Fibroblast of the aortic adventitia (primary cell): ENCODE measurements around the gene EDC3. TPM values are rescaled to one million over a fixed set of nuclear protein-coding genes. Genes with fewer than 3 reads are reported as not detected.
"Not testable (repeated sequence)": the region's sequence is repeated elsewhere in the genome, so short reads cannot be mapped to it uniquely, and the experiment has no call there.

Experiments
- DNase-seq: peaks from one replicate; pipeline ENCODE4 v3.0.0-alpha.2; 2010; ENCODE audit warnings: low read depth
- H3K4me3 ChIP-seq: 2 replicates; pipeline ENCODE4 v1.5.1; 2011; ENCODE audit warnings: low read depth, mild to moderate bottlenecking, control low read depth, low read length, moderate library complexity
- total RNA-seq: library from RNA; depleted of rRNA; stranded (reverse); fragments of >200 nt; gene quantifications from 2 replicates; pipeline ENCODE4 v1.2.3, GENCODE V29; 2012; ENCODE audit warnings: low replicate concordance
- TF ChIP-seq, protein P1 (sequence below): IDR thresholded peaks from 2 replicates; pipeline ENCODE4 v1.5.1; 2011; ENCODE audit warnings: mild to moderate bottlenecking, low read length, control low read depth, inconsistent platforms; ENCODE audit not compliant: insufficient read depth

Gene EDC3, protein sequence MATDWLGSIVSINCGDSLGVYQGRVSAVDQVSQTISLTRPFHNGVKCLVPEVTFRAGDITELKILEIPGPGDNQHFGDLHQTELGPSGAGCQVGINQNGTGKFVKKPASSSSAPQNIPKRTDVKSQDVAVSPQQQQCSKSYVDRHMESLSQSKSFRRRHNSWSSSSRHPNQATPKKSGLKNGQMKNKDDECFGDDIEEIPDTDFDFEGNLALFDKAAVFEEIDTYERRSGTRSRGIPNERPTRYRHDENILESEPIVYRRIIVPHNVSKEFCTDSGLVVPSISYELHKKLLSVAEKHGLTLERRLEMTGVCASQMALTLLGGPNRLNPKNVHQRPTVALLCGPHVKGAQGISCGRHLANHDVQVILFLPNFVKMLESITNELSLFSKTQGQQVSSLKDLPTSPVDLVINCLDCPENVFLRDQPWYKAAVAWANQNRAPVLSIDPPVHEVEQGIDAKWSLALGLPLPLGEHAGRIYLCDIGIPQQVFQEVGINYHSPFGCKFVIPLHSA
- total RNA-seq = 11.3 and 16.6 TPM in 2 replicates

DNA sequence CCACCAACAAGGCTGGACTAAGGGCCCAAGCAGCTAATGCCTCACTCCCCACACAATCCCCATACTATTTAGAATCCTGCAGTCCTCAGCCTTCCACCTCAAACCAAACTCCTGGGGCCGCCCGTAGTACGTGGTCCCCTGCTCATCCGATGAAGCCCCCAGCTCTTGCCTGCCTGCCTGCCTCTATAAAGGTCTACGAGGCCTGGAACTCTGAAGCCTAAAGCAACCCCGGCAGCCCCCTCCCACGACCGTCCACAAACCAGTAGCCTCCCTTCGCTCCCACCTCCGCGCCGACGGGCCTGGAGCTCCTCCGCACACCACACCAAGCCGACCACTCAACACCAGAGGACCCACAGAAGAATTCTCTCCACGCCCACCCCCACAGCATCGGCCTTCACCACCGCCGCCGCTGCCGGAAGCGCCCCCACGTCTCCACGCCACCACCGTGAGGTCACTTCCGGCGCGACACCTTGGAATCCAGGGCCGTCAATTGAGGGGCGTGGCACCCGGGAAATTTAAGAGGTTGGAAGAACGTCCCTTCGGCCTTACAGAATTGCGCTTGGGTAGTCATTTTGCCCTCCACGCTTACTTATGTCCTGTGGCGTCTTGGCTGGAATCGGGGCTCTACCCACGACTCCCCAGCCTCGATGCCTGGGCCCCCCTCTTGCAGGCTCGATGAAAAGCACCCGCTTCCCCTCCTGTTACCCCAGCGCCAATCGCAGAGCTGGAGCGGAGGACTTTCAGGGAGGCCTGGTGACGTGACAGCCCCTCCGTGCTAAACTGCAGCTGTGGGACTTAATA lies at the start of gene EDC3:
TSS of gene EDC3 (minus strand) at position 428 of the 801 bp plus-strand sequence. CDS start 20,900 bp downstream, outside the sequence.
- peak; percentile 79 for DNase-seq
- H3K4me3 ChIP-seq = peak within 1 kb of the TSS; percentile 97
- TF ChIP-seq, protein P1, sequence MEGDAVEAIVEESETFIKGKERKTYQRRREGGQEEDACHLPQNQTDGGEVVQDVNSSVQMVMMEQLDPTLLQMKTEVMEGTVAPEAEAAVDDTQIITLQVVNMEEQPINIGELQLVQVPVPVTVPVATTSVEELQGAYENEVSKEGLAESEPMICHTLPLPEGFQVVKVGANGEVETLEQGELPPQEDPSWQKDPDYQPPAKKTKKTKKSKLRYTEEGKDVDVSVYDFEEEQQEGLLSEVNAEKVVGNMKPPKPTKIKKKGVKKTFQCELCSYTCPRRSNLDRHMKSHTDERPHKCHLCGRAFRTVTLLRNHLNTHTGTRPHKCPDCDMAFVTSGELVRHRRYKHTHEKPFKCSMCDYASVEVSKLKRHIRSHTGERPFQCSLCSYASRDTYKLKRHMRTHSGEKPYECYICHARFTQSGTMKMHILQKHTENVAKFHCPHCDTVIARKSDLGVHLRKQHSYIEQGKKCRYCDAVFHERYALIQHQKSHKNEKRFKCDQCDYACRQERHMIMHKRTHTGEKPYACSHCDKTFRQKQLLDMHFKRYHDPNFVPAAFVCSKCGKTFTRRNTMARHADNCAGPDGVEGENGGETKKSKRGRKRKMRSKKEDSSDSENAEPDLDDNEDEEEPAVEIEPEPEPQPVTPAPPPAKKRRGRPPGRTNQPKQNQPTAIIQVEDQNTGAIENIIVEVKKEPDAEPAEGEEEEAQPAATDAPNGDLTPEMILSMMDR = no peak

DNA sequence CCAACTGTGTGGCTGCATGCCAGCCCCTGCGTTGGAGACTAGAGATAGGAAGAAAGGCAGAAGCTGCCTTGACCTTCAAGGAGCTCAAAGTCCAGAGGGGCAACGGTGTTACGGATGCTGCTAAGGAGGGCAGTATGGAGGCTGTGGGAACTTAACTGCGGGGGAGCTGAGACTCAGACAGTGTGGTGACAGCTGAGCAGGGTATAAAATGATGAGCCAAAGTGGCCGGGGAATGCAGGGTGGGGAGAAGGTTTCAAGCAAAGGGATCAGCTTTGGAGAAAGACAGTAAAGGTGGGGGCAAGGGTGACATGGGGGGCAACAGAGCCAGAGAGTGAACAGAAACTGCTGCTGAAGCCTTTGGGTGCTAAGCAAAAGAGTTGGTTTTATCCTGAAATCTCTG lies 46.6 kb upstream of the EDC3 start:
- TF ChIP-seq, protein P1 = no peak
- no peak overlapping the region for H3K4me3 ChIP-seq
- no peak for DNase-seq

DNA sequence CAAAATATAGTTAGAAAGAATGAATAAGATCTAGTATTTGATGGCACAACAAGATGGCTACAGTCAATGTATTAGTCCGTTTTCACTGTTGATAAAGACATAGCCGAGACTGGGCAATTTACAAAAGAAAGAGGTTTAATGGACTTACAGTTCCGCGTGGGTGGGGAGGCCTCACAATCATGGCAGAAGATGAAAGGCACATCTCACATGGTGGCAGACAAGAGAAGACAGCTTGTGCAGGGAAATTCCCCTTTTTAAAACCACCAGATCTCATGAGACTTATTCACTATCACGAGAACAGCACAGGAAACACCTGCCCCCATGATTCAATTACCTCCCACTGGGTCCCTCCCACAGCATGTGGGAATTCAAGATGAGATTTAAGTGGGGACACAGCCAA lies 42.4 kb upstream of the EDC3 start:
- DNase-seq, H3K4me3 ChIP-seq: not testable (repeated sequence)

DNA sequence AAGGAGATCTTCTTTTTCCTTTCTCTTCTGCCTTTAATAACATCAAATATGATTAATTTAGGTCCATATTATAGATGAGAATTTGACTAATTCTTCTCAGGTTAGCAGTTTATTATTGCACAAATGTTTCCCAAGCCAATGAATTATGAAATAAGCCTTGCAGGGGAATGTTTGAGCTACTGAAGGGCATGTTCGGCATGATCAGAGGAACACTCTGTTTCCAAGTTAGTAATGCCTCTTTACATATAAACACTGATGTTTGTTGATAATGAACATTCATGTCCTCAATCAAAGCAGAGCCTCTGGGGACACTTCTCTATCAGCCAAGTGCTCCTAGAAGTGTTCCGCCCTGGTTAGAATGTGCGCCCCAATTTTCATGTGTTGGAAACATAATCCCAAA lies 39.5 kb upstream of the EDC3 start:
- no peak for DNase-seq
- TF ChIP-seq, protein P1 = no peak
- H3K4me3 ChIP-seq = no peak overlapping the region

DNA sequence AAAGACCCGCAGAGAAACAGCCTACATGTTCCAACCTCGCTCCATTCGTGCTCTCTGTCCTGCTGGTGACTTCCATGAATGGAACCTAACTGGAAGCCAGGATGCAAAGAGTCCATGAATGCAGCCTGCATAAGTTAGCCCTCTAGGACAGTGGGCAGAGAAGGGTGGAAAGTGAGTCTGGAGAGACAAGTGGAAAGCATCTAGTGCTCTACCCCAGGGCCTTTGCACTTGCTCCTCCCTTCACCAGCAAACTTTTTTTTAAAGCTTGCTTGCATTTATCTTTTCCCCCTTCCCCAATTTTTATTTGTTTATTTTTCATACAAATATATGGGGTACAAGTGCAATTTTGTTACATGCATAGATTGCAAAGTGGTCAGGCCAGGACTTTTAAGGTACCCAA lies 37.4 kb upstream of the EDC3 start:
- DNase-seq = no peak
- TF ChIP-seq, protein P1 = no peak
- H3K4me3 ChIP-seq = no peak overlapping the region

DNA sequence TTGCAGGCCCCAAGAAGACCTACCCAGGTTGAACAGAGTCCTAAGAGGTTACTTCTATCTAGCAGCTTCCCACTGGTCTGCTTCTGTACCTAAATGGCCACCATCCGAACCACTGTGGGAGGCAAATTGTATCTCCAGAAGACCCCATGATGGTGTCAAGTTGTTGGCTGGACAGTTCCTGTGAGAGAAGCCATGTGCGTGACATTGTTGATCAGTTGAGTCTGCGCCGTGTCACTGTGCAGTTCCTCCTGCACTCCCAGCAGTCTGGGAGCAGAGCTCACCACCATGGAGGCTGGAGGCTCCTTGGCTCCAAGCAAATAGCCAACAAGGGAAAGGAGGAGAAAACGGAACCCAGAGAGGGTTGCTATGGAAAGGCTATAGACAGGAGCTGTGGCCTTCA lies 37.0 kb upstream of the EDC3 start:
- H3K4me3 ChIP-seq = no peak overlapping the region
- TF ChIP-seq, protein P1 = no peak
- no peak for DNase-seq
